ENCODE data around the gene CDH4. TPM values are rescaled to one million over a fixed set of nuclear protein-coding genes. Genes with fewer than 3 reads are reported as not detected.

The CDH4 gene
- total and polyA plus RNA-seq, 2 of the 13 experiments (the other 11 are each of a cell fraction or from before 2014, with no cell fraction given), result not detected

GRCh38 chr20:61526907-61527306 lies 274.8 kb downstream of the CDH4 start:
- Histone ChIP-seq H4K20me1 (ENCODE audit: insufficient read depth, low read length) (no peaks in the 10 kb centered on the region; the same call in 1 of the 2 replicates), H3K9ac (ENCODE audit: insufficient read depth, low read depth, low read length) (no peak overlapping the region), H3K4me3 (replicated peaks in 1 of 3; ENCODE audit: insufficient read depth in 1 of 3, low read depth in 2 of 3, low read length in 3 of 3) (no peak overlapping the region), H3K27me3 (ENCODE audit: control insufficient read depth in 1 of 2, insufficient read depth in 2 of 2, low read length in 2 of 2) (peaks cover 4 to 45% of the 10 kb centered on the region in 2 experiments; a peak in 4 of 5 replicates), H2AFZ (ENCODE audit: low read length) (no peak overlapping the region), H3K27ac (ENCODE audit: extremely low read length, insufficient read depth, low read length) (no peak overlapping the region), H3K4me1 (ENCODE audit: insufficient read depth, low read length) (no peaks in the 10 kb centered on the region), H3K36me3 (replicated peaks in 1 of 2; ENCODE audit: control insufficient read depth in 1 of 2, insufficient read depth in 2 of 2, low read length in 2 of 2) (no peaks in the 10 kb centered on the region), H3K79me2 (ENCODE audit: insufficient read depth, low read length) (no peaks in the 10 kb centered on the region), H3K4me2 (ENCODE audit: low read depth, low read length) (no peak overlapping the region), H3K9me3 (ENCODE audit: low read length) (no peaks in the 10 kb centered on the region)
- intact Hi-C loops (cut with micrococcal nuclease; ENCODE audit: unreplicated experiment) (no loop called here), in situ Hi-C loops (cut with HindIII; ENCODE audit: extremely low pct_ligation_motif_present, low pct_unique_long_range_greater_than_20kb) (no loop called here)
- ChIA-PET CTCF (ENCODE audit: low intra/inter-chr PET ratio, low total read pairs) (no interaction called here), POLR2A (no interaction called here)
- no peak for ATAC-seq
- no peak for FAIRE-seq
- TF ChIP-seq ADNP (CRISPR knock-in tag; IDR thresholded peaks at IDR 0.05), result no peak
- TF ChIP-seq ZNF644 (CRISPR knock-in tag; IDR thresholded peaks at IDR 0.05; ENCODE audit: low read depth), result no peak
- no peak for TF ChIP-seq TMF1 (CRISPR knock-in tag; IDR thresholded peaks at IDR 0.05; ENCODE audit: low read depth)
- no peak for TF ChIP-seq PITX1 (CRISPR knock-in tag; IDR thresholded peaks at IDR 0.05)
- TF ChIP-seq ZKSCAN8 (CRISPR knock-in tag; IDR thresholded peaks at IDR 0.05; ENCODE audit: borderline replicate concordance), result no peak
- no peak for TF ChIP-seq CBX2 (IDR thresholded peaks at IDR 0.05; ENCODE audit: low read depth, low read length)
- TF ChIP-seq CBX2 (CRISPR knock-in tag; IDR thresholded peaks at IDR 0.05; ENCODE audit: low read depth), result no peak
- TF ChIP-seq ZSCAN20 (CRISPR knock-in tag; IDR thresholded peaks at IDR 0.05; ENCODE audit: borderline replicate concordance), result no peak
- TF ChIP-seq GMEB1 (CRISPR knock-in tag; IDR thresholded peaks at IDR 0.05; ENCODE audit: borderline replicate concordance), result no peak
- TF ChIP-seq FIP1L1 (IDR thresholded peaks at IDR 0.05; ENCODE audit: borderline replicate concordance, insufficient read depth, low read depth, low read length), result no peak
- no peak for TF ChIP-seq PAF1 (CRISPR knock-in tag; IDR thresholded peaks at IDR 0.05)
- no peak for TF ChIP-seq TEAD2 (CRISPR knock-in tag; IDR thresholded peaks at IDR 0.05)
- no peak for TF ChIP-seq ZNF766 (CRISPR knock-in tag; IDR thresholded peaks at IDR 0.05; ENCODE audit: borderline replicate concordance)
- no peak for TF ChIP-seq ZNF672 (CRISPR knock-in tag; IDR thresholded peaks at IDR 0.05)
- TF ChIP-seq CSRNP2 (CRISPR knock-in tag; conservative IDR thresholded peaks at IDR 0.05; ENCODE audit: low read depth), result no peak
- TF ChIP-seq, protein P1, sequence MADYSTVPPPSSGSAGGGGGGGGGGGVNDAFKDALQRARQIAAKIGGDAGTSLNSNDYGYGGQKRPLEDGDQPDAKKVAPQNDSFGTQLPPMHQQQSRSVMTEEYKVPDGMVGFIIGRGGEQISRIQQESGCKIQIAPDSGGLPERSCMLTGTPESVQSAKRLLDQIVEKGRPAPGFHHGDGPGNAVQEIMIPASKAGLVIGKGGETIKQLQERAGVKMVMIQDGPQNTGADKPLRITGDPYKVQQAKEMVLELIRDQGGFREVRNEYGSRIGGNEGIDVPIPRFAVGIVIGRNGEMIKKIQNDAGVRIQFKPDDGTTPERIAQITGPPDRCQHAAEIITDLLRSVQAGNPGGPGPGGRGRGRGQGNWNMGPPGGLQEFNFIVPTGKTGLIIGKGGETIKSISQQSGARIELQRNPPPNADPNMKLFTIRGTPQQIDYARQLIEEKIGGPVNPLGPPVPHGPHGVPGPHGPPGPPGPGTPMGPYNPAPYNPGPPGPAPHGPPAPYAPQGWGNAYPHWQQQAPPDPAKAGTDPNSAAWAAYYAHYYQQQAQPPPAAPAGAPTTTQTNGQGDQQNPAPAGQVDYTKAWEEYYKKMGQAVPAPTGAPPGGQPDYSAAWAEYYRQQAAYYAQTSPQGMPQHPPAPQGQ (CRISPR knock-in tag; IDR thresholded peaks at IDR 0.05; ENCODE audit: borderline replicate concordance), result no peak
- no peak for TF ChIP-seq THYN1 (CRISPR knock-in tag; IDR thresholded peaks at IDR 0.05; ENCODE audit: borderline replicate concordance, low read depth)
- TF ChIP-seq ZSCAN12 (CRISPR knock-in tag; IDR thresholded peaks at IDR 0.05), result no peak
- TF ChIP-seq PHF21A (CRISPR knock-in tag; IDR thresholded peaks at IDR 0.05), result no peak
- no TSS peak for BruUV-seq (replicated peaks)
- WGBS (ENCODE audit: low lambda C conversion rate), result 64% methylated on average over 13 of the region's 13 CpGs
- DNase-seq (ENCODE audit: low spot score), result no peak

Data from HepG2 (cell line).